Activated CD8-positive, alpha-beta memory T cell treated with anti-CD3 and anti-CD28 coated beads, Interleukin-2, amount 50 U/mL, for 24 hours (primary cell): ENCODE results near the gene ZSWIM9.

ENCODE experiments used
- DNase-seq: peaks from one replicate; pipeline ENCODE4 v3.0.0-alpha.2; 2020; ENCODE audit errors: extremely low read depth

ZSWIM9 gene

GRCh38 chr19:48169939-48170803 is at the start of gene ZSWIM9, which contains the start of gene LIG1:
ZSWIM9 (plus strand) TSS chr19:48170680; CDS start chr19:48171803, 1,123 bp downstream.
LIG1 (minus strand) TSS chr19:48170344; CDS start chr19:48165566, 4,778 bp downstream.
- peak; percentile 69 for DNase-seq

GRCh38 chr19:48121066-48121465 is 49.4 kb upstream of the ZSWIM9 start:
- DNase-seq, result no peak

GRCh38 chr19:48121909-48122371 is 48.5 kb upstream of the ZSWIM9 start:
- no peak for DNase-seq

GRCh38 chr19:48122421-48122820 is 48.1 kb upstream of the ZSWIM9 start:
- DNase-seq, result no peak

- DNase-seq, result no peak
Measured at GRCh38 chr19:48123907-48124651, 46.4 kb upstream of the ZSWIM9 start.

DNA sequence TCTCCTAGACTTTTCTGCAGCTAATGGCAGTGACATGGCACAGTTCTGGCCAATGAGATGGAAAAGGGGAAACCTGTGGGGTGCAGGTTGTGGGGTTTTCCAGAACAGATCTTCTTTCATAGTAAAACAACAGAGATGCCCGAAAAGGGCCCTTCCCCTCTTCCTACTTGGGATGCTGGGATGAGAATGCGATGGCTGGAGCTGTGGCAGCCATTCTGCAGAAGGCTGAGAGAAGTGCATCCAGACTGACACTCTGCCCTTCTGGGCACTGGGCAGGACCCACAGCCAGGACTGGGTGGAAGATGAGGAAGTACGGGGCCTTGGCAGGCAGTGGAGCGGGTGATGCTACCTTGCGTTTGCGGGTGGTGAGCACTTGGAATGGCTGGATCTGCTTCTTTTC is 42.9 kb upstream of the ZSWIM9 start:
- no peak for DNase-seq

- DNase-seq, result no peak
Measured at GRCh38 chr19:48133094-48133493, 37.4 kb upstream of the ZSWIM9 start.

GRCh38 chr19:48135411-48135810 is 35.1 kb upstream of the ZSWIM9 start:
- DNase-seq, result no peak

- DNase-seq, result no peak
Measured at GRCh38 chr19:48136547-48136946, 33.9 kb upstream of the ZSWIM9 start.

- no peak for DNase-seq
Measured at GRCh38 chr19:48137411-48137810, 33.1 kb upstream of the ZSWIM9 start.

DNA sequence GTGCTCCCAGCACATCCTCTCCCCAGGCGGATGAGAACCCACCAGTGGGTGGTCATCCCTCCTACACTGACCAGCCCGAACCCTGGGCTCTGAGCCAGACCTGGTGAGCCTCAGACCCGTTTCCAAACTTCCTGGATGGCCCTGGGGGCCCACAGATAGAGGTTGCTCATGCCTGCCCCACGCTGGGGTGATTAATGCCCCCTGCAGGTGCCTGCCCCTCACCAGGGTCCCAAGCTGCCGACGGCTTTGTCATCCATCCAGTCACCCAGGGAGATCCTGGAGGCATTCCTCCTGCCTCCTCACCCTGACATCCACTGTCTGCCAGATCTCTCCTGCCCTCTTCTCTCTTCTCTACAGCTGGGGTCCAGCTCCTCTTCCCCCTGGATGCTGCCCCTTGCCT is 31.4 kb upstream of the ZSWIM9 start:
- DNase-seq, result no peak

GRCh38 chr19:48147597-48148175 is 22.8 kb upstream of the ZSWIM9 start:
- no peak for DNase-seq

DNA sequence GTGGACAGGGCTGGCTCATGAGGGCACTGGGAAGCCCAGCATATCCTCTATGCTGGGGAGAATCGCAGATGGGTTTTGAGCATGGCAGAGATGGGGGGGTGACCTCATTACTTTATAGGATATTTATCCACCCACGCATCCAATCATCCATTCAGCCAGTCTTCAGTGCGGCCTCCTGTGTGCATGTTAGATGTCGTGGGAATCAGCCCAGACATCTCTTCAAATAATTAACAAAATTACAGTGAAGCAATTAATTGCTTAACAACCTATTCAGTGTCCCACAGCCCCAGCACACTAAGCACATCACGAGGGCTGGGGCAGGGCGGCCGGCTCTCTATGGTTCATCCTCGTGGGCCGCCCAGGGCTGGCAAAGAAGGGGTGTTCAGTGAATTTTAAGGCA is 21.9 kb upstream of the ZSWIM9 start:
- no peak for DNase-seq

DNA sequence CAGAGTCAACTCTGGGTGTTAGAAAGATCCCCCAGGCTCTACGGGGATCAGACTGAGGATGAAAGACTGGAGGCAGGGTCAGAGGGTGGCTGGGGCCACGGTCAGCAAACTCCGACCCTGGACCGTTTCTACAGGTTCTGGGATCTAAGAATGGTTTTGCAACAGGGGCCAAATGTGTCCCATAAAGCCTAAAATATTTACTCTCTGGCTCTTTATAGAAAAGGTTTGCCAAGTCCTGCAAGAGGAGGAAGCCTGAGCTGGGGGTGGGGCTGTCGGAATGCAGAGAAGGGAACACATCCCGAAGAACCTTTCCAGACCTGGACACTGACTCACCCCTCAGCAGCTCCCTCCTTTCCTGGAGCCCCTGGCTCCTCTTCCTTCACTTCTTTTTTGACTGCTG is 21.1 kb upstream of the ZSWIM9 start:
- DNase-seq, result no peak

- DNase-seq, result peak; percentile 38
Measured at GRCh38 chr19:48152551-48152950, 17.9 kb upstream of the ZSWIM9 start.

- no peak for DNase-seq
Measured at GRCh38 chr19:48154003-48154402, 16.5 kb upstream of the ZSWIM9 start.

DNA sequence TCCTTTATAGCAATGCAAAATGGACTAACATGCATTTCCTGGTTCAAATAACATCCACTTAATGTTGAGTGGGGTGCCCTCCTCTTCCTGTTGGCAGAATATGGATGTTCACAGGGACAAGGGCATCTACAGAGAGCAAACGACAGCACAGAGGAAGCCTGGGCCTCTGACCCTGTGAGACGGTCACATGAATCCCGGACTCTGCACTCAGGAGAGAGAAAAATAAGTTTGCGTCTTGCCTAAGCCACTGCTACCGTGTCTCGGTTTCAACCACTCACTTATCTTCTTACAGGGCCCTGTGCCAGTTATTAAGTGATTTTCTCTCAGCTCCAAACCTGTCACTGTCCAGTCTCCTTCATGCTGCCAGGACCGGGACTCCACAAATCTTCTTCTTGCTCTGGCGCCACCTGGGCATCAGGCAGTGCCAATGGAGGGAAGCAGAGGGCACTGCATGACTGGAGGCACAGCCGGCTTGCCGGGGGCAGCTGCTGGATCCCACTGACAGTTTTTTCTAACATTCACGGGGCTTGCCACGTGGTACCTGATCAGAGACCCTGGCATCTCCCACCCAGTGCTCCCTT is 12.2 kb upstream of the ZSWIM9 start:
- no peak for DNase-seq

GRCh38 chr19:48168689-48169088 is 1.8 kb upstream of the ZSWIM9 start:
- DNase-seq, result no peak

DNA sequence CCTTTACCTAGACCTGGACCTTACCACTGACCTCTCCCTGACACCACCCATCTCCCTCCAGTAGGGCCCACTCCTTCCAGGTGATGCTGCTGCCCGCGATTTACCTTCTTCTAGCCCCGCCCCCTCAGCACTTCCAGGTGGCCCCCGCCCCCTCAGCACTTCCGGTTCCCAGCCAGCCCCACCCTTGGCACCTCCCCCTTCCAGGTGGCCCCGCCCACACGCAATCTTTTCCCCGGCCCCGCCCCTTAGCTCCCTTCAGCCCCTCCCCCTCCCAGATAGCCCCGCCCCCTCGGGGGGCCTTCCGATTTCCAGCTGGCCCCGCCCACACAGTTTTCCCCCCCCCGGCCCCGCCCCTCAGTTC is 922 bp upstream of the ZSWIM9 start:
- DNase-seq, result peak; percentile 74

DNA sequence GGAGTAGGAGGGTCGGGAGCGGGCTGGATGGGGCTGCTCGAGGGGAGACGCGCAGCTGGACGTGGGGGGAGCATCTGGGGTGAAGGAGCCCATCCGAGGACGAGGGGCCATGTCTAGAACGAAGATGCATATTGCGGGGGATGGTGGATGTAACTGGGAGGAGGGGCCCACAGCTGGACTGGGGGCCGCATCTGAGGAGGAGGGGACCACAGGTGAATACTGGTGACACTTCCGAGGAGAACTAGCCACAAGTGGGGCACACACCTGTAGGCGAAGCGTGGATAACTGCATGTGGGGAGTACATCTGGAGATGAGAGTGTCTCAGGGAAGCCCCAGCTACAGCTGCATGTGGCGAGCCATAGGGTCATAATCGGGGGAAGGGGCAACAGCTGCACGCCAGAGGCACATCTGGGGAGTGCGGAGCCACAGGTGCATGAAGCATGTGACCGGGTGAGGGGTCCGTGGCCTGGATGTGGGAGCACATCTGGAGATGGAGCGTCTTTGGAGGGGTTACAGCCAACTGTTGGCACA is 402 bp downstream of the ZSWIM9 start:
- DNase-seq, result no peak

GRCh38 chr19:48171710-48172109 is 1.2 kb downstream of the ZSWIM9 start:
- DNase-seq, result no peak
